ENCODE measurements around the gene SHBG. TPM values are rescaled to one million over a fixed set of nuclear protein-coding genes. Genes with fewer than 3 reads are reported as not detected.

SHBG gene
- total and polyA plus RNA-seq, 2 of the 8 experiments (the other 6 are each of a cell fraction or from before 2014, with no cell fraction given), result 1.1 to 1.2 TPM

- no peak for TF ChIP-seq CHD7 (IDR thresholded peaks at IDR 0.05; ENCODE audit: insufficient replicate concordance, low read length)
These were observed 10.8 kb downstream of the SHBG start (continued) for GRCh38 chr17:7640783-7641182.
